ENCODE results near the gene C1QTNF1.
A peak's percentile ranks its signal among the peaks of the same experiment; 100 is the strongest.
"Not testable (repeated sequence)": the region's sequence is repeated elsewhere in the genome, so short reads cannot be mapped to it uniquely, and the experiment has no call there.

The C1QTNF1 gene

DNA sequence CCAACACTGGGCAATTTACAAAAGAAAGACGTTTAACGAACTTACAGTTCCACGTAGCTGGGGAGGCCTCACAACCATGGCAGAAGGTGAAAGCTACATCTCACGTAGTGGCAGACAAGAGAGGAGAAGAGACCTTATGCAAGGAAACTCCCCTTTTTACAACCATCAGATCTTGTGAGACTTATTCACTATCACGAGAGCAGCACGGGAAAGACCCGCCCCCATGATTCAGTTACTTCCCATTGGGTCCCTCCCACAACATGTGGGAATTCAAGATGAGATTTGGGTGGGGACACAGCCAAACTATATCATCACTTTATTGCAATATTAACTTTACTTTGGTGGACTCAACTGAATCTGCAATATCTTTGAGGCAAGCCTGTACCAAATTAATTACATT lies 38.7 kb downstream of the C1QTNF1 start:
- peak; percentile 20 for DNase-seq

DNA sequence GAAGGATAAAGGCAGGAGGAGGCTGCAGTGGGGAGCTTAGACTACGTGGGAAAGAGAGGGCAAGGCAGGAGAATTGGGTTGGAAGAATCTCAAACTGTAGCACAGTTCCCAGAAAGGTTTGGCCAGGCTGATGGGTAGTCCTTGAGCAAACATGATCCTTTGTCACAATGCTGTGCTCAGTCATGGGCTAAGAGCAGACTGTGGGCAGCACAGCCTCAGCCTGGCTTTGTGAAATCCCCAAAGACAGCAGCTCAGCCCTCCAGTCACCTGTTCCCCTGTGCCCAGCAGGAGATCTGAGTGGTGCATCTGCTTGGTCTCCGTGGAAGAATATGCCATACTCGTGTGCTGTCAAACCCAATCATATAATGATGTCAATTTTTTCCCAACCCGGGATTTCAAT lies 40.1 kb downstream of the C1QTNF1 start:
- no peak for DNase-seq

DNA sequence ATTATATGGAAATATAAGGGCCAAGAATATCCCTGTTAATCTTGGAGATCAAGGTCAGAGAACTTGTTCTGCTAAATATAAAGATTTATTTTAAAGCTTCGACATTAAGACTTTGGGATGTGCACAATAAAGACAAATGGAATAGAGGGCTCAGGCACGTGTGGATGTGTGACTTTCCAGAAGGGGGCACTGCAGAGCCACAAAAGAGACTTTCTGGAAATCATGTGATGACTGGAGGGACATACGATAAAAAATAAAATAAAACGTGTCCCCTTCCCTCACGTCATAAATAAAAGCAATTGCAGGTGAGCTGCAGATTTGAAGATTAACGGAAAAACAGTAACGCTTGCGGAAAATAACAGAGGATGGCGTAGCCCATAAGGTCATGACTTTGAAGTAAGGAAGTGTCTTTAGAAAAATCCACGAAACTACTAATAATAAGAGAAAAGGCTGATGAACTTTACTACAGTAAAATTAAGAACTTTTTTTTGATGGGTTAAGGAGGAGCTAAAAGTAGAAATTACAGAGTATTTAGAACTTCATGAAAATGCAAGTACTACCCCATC lies 41.2 kb downstream of the C1QTNF1 start:
- peak; percentile 76 for DNase-seq

DNA sequence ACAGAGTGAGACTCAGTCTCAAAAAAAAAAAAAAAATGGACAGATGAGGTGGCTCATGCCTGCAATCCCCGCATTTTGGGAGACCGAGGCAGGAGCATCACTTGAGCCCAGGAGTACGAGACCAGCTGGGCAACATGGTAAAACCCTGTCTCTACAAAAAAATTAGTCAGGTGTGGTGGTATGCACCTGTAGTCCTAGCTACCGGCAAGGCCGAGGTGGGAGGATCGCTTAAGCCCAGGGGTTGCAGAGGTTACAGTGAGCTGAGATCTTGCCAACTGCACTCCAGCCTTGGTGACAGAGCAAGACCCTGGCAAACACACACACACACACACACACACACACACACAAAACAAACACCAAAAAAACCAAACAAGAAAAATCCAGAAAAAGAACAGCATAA lies 43.0 kb downstream of the C1QTNF1 start:
- DNase-seq, result no peak

DNA sequence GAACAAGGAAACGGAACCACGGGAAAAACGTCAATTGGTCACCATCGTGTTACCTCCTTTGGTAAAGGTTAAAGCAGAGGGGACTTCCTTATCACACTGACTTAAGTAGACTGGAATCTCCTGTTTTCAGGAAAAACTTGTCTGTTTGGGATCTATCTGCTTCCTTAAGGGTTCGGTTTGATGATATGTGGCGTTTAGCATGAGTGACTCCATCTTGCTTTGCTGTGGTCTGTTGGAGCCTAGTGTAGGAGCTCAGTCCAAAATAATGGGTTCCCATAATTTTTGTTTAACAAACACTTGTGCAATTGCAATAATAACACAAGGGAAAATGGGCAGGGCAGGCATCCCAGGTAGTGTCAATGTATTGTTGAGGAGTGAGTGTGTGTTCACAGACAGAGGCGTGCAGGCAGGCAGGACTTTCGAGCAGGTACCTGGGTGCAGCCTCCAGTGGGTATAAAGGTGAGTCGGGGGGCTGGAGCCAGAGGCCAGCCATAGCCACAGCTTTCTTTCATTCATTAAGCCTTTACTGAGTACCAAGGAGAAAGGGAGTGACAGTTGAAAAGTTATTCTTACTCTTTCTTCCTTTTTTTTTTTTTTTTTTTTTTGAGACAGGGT lies 46.4 kb downstream of the C1QTNF1 start:
- no peak for DNase-seq

DNA sequence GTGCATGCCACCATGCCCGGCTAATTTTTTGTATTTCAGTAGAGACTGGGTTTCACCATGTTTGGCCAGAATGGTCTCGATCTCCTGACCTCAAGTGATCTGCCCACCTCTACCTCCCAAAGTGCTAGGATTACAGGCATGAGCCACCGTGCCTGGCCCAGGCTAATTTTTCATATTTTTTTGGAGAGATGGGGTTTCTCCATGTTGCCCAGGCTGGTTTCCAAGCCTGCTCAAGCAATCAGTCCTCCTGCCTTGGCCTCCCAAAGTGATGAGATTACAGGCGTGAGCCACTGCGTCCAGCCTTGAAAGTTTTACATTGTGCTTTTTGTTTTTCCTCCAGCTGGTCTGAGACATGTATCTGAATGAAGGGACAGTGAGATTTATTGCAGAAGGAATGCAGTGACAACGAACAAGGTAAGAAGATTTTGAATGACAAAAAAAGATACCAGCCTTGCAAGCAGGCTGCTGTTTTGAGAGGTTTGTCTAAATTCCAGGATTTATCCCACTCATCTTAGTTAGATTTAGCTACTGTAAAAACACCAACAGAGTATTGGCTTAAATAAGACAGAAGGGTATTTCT lies 47.3 kb downstream of the C1QTNF1 start:
- DNase-seq, result no peak

DNA sequence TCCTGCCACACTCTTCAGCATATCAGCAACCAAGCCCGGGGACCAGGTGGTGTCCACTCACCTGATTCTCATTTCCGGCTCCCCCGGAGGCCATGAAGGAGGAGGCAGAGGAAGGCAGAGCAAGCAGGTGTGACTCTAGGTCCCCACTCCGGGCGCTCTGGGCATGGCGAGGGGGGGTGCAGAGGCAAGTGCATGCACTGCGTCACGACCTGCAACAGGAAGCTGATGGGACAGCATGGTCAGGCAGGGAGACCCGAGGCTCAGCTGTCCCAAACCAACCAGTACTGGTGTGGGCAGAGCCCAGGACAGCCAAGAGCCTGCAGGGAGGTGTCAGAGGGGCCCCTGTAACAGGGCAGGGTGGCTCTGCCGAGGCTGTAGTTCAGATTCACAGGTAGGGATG lies 48.6 kb downstream of the C1QTNF1 start:
- DNase-seq, result no peak

DNA sequence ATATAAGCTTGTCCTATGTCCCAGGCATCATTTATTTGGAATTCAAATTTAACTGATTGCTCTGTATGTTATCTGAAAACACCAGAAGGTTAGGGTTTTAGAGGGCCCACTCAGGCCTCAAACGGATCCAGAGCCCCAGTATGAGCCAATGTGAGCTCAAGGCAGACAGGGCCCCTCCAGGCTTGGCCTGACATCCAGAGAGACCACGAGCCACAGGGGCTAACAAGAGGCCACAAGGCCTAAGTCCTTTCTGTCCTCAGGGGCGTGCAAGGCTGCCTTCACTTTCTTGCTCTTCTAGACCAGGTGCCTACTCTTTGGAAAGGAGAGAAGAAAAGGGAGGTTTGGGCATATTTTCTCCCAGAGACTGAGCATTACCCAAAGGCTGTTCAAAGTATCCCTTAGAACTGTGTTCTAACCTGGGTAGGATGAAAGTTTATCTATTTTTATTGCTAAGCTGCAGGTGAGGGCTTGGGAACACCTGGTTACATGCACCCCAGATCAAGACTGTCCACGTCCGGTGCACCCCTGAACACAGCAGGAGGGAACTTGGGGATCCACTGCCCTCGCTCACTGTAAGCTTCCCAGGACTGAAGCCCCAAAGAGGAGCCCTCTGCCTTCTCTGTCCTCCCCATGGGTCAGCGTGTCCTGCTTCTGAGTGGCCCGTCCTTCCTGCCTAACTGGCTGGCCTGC lies 49.2 kb downstream of the C1QTNF1 start:
- no peak for DNase-seq

DNA sequence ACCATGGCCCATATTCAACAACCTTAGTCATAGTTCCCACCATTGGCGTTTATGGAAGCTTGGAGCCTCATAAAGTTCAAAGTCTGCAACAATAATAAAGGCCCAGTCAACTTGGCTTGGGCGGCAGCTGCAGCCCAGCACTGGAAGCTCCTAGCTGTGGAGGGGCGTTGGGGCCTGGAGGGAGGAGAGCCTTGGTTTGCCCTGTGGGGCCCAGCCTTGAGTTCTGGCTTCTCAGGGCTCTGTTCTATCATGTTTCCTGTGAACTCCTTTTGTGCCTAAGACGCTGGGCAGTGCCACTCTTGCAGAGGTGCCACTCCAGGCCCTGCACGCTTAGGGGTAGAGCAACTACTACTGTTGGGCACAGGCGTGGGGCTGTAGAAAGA lies 49.7 kb downstream of the C1QTNF1 start:
- no peak for DNase-seq

DNA sequence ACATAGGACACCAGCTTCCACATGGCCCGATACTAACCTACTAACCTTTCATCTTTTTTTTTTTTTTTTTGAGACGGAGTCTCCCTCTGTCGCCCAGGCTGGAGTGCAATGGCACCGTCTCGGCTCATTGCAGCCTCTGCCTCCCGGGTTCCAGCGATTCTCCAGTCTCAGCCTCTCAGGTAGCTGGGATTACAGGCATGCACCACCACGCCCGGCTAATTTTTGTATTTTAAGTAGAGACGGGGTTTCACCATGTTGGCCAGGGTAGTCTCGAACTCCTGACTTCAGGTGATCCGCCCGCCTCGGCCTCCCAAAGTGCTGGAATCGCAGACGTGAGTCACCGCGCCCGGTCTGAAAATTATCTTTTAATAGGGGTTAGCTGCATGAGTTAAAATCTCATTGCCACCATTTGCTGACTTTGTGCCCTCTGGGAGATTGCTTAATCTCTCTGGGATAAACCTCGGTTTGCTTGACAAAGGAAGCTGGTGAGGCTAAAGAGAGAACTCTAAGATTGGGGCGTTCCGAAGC lies 50.2 kb downstream of the C1QTNF1 start:
- DNase-seq, result not testable (repeated sequence)

DNA sequence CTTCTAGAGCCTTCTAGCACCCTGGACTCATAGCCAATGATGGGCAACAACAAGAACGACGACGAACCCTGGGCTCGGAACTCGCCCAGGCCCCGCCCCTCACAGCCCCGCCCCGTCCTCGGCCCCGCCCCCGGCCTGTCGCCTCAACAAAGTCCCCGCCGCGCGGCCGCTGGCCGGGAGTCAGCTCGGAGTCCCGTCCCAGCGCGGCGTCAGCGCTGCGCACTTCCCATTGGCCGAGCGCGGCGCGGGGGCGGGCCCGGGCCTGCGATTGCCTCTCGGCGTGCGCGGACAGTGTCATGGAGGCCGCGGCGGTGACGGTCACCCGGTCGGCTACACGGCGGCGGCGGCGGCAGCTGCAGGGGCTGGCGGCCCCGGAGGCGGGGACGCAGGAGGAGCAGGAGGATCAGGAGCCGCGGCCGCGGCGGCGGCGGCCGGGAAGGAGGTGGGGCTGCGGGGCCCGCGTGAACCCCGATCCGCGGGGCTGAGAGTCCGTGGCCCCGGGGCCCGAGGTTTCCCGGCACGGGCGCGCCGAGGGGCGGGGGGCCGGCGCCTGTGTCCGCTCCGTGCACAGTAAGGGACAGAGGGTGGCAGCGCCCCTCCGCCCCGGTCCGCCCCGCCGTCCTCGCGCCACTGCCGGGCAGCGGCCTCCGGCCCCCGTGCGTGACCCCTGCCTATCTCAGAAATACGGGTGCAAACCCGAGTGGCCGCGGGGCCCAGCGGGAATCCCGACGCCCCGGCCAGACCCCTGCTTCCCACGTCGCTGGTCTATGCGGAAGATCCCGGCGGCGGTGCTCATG lies 50.9 kb downstream of the C1QTNF1 start, which contains the start of gene ENGASE:
TSS of gene ENGASE (plus strand) at position 176 of the 797 bp plus-strand sequence. CDS start at position 297, 121 bp downstream.
- peak; percentile 97 for DNase-seq

DNA sequence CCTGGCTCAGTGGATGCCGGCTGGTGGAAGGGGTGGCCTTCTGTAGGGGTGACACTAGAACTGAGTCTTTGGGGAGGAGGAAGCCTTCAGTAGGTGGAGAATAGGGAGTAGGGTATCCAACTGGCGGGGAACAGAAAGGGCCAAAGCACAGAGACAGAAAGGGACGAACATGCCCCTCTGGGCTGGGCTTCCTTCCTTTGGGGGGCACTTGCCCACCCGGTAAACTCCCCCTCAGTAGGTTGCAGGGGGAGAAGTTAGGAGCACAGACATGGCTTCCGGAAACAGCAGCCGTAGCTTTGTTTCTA lies 51.4 kb downstream of the C1QTNF1 start:
- DNase-seq, result peak; percentile 54

DNA sequence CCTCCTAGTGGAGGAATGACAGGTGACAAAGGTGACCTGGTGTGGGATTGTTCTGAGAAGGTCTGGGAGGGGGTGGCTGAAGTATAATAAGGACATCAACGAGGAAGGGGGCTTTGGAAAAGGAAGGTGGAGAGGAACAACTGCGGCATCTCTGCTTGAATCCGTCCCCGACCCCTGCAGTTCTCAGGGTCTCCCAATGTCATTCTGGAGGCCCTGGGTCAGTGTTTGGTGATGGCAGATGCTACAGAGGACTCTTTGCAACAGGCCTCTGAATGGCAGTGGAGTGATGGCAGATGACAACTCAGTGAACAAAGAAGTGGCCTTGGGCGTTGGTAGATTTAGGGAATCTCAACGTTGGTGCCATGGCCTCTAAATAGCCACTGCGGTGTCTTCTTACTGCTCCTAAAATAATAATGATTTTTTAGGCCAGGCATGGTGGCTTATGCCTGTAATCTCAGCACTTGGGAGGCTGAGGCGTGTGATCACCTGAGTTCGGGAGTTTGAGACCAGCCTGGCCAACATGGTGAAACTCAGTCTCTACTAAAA lies 52.0 kb downstream of the C1QTNF1 start:
- DNase-seq, result no peak

DNA sequence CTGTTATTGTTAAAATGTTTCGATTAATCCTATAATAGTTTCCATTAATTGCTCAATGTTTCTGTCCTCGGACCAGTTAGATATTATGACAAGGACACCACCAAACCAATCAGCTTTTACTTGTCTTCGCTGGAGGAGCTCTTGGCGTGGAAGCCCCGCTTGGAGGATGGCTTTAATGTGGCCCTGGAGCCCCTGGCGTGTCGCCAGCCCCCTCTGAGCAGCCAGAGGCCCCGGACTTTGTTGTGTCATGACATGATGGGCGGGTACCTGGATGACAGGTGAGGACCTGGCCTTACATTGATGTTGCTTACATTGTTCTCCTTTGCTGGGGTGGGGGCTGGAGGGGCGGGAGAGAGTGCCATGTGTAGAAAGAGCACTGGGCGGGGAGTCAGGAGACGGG lies 53.6 kb downstream of the C1QTNF1 start:
- no peak for DNase-seq

DNA sequence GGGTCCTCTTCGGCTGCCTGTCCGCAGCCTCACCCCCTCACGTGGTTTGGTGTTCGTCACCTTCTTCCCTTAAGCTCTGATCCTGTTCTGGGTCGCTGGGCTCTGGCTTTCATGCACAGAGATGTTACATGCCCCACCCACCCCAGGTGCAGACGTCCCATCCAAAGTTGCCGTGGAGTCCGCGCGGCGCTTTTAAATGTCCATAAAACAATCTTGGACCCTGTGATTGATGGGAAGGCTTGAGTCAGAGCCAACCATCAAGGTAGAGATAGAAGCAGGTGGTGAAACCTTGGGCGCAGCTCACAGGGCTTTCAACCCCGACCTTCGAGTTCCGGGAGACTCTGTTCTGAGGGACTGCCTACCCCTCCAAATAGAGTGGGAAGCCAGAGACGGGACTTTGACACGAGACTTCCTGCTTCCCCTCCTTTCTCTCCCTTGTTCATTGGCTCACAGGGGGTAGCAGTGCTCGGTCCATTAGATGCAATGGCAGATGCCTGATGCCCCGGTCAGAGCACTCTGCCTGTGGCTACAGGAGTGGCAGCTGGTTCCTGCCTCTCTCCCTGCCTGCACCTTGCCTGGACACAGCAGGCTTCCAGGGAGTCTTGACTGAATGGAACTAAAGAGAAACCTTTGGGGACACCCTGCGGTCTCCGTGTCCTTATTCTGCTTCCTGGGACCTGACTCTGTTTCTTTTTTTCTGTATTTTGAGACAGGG lies 54.7 kb downstream of the C1QTNF1 start:
- no peak for DNase-seq

DNA sequence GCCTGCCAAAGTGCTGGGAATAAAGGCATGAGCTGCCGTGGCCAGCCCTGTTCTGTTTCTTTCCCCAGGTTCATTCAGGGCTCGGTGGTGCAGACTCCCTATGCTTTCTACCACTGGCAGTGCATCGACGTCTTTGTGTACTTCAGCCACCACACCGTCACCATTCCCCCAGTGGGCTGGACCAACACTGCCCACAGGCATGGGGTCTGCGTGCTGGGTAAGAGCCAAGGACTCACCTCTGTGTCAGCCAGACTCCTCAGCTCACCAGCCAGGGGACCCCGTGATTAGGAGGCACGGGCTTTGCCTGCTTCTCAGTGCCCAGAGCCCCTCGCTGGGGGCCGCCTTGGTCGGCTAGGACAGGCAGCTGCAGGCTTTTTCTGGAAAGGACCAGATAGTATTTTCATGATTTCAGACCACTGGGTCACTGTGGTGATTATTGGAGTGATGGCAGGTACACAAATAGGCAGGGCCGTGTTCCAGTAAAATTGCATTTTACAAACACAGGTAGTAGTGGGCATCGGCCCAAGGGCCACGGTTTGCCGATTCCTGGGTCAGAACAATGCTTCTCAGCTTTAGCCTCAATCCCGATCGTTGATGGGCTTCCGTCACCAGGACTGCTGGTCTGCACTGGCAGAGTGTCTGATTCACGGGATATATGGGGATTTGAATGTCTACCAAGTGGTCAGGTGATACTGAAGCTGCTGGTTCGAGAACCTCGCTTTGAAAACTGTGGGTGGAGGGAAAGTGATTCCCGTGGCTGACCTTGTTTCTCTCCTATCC lies 55.6 kb downstream of the C1QTNF1 start:
- DNase-seq, result no peak

DNA sequence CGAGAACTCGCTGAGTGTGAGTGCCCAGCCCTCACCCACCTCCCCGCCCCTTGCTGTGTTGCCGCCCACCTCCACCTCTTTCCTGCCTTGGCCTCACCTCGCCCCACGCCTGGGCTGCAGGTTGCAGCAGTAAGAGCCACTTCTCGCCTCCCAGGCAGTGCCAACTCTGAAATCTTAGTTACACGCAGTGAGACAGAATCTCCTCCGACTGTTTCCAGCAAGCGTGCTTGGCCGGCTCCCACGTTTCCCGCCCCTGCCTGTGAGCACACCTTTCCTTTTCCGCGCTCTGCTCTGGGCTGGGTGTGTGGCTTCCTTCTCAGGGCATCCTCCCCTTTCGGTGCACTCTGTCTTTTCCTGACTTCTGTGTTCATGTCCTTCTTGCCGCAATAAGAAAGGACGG lies 56.4 kb downstream of the C1QTNF1 start:
- no peak for DNase-seq

DNA sequence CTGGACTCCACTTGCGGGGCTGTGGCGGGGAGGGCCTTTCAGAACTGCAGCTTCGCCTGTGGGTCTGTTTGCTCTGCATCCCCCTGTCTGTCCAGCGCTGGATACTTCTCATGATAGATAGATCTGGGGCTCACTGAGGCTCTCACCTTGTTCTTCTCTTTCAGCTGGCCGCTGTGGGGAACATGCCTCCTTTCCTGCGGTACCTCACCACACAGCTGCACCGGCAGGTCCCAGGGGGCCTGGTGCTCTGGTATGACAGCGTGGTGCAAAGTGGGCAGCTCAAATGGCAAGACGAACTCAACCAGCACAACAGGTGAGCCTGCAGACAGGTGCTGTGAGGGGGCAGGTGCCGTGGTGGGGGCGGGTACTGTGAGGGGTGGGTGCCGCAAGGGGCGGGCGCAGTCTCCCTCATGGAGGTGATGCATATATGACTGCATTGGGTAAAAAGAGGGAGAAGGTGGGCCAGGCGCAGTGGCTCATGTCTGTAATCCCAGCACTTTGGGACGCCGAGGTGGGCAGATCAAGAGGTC lies 56.9 kb downstream of the C1QTNF1 start:
- DNase-seq, result no peak

DNA sequence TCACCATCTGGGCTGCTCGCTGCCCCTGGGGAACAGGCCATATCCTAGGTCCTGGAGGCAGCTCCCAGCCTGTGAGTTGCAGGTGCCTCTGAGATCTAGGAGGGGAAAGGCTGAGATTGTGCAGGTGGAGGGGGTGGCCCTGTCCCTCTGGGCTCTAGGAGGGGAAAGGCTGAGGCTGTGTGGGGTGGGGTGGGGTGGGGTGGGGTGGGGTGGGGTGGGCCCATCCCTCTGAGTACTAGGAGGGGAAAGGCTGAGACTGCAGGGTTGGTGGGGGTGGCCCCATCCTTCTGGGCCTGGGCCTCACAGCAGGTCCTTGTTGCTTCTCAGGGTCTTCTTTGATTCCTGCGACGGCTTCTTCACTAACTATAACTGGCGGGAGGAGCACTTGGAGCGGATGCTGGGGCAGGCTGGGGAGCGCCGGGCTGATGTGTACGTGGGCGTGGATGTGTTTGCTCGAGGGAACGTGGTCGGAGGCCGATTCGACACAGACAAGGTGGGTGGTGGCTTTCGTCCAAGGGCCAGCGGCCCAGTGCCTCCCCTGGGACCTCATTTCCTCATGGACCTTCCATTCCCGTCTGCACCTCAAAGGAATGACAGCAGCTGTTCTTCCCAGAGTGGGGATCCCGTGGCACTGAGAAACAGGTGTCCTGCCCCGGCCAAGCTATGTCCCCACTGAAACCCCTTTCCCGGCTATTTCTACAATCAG lies 57.8 kb downstream of the C1QTNF1 start:
- no peak for DNase-seq

Measured in hematopoietic multipotent progenitor cell treated with erythropoietin and hydrocortisone succinate and interleukin-3 and kit ligand, for 4 days (in vitro differentiated cells).